ENCODE results near the gene TRAK2. TPM values are rescaled to one million over a fixed set of nuclear protein-coding genes. Genes with fewer than 3 reads are reported as not detected.

The TRAK2 gene
- total and polyA plus RNA-seq, 2 of the 8 experiments (the other 6 are each of a cell fraction or from before 2014, with no cell fraction given): 4.5 to 15.7 TPM

GRCh38 chr2:201363857-201364560, 87.2 kb downstream of the TRAK2 start (continued):
- TF ChIP-seq MAFK (IDR thresholded peaks at IDR 0.05; ENCODE audit: low read depth, low read length) (peak; percentile 26; the same call in 1 of the 2 replicates), RXRA (IDR thresholded peaks at IDR 0.05; ENCODE audit: insufficient read depth, low read depth, low read length) (no peak), SRF (IDR thresholded peaks at IDR 0.05; ENCODE audit: low read depth, low read length) (no peak), CHD2 (IDR thresholded peaks at IDR 0.05; ENCODE audit: low read length) (no peak), KDM4A (IDR thresholded peaks at IDR 0.05; ENCODE audit: low read depth, low read length, severe bottlenecking) (no peak), SIX5 (IDR thresholded peaks at IDR 0.05; ENCODE audit: low read depth, low read length) (no peak), KDM1A (IDR thresholded peaks at IDR 0.05; ENCODE audit: borderline replicate concordance, low read length) (no peak), ASH2L (IDR thresholded peaks at IDR 0.05; ENCODE audit: low read length) (no peak), TAF1 (IDR thresholded peaks at IDR 0.05; ENCODE audit: low read depth, low read length) (no peak), CTCF (IDR thresholded peaks at IDR 0.05; ENCODE audit: control extremely low read depth in 1 of 3, insufficient read depth in 1 of 3, low read depth in 1 of 3, low read length in 3 of 3) (peak in 2 of 3 experiments; percentile 81 to 85; a peak in 3 of 4 replicates)
- TF ChIP-seq, protein P1, sequence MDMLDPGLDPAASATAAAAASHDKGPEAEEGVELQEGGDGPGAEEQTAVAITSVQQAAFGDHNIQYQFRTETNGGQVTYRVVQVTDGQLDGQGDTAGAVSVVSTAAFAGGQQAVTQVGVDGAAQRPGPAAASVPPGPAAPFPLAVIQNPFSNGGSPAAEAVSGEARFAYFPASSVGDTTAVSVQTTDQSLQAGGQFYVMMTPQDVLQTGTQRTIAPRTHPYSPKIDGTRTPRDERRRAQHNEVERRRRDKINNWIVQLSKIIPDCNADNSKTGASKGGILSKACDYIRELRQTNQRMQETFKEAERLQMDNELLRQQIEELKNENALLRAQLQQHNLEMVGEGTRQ (IDR thresholded peaks at IDR 0.05; ENCODE audit: low read length): no peak

Data from H1 (cell line).